Left renal pelvis (tissue), 4 donors: ENCODE data around the gene CLK4. TPM values are rescaled to one million over a fixed set of nuclear protein-coding genes. Genes with fewer than 3 reads are reported as not detected.
A peak's percentile ranks its signal among the peaks of the same experiment; 100 is the strongest.

Source experiments
- DNase-seq, 4 donors: peaks; one replicate each; pipeline ENCODE4 v3.0.0-alpha.2; 2013; ENCODE audit warnings: low read depth in 4 of 4, low spot score in 3 of 4
- polyA plus RNA-seq, 4 donors: library from polyadenylated mRNA; unstranded; fragments of 120-200 nt; gene quantifications; one replicate each; pipeline ENCODE4 v1.2.1, GENCODE V29; 2013; ENCODE audit not compliant: insufficient read length in 4 of 4

Gene CLK4
- polyA plus RNA-seq, 4 donors = 56.0 to 73.6 (median 67.3) TPM

DNA sequence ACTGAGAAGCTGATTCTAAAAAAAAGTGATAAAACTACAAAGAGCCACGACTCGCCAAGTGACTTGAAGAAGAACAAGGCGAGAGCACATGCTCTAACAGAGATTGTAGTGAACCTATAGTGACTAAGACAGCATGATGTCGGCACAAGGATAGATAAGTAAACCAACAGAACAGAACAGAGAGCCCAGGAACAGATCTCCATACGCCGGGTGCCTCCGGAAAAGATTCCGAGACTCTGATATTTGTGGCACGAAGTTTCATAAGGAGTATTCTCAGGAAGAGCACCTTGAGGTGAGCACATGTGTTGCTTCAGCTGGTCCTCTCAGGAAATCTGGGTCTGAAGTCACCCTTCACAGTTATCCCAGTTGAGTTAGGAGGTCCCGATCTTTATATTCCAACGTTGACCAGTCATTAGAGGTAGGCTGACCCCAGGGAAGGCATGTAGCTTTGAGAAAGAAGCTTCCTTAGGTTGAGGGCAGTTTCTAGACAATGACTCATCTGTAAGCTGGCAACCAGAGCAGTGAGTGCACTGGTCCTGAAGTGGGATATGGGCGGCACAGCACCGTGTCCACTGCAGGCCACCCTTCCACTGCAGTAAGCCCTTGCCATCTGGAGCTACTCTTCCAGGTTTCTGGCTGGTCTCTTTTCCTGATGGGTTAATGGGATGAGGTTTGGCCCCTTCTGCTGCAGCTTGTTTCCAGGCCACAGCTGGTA lies 13.6 kb upstream of the CLK4 start:
- no peak for DNase-seq

DNA sequence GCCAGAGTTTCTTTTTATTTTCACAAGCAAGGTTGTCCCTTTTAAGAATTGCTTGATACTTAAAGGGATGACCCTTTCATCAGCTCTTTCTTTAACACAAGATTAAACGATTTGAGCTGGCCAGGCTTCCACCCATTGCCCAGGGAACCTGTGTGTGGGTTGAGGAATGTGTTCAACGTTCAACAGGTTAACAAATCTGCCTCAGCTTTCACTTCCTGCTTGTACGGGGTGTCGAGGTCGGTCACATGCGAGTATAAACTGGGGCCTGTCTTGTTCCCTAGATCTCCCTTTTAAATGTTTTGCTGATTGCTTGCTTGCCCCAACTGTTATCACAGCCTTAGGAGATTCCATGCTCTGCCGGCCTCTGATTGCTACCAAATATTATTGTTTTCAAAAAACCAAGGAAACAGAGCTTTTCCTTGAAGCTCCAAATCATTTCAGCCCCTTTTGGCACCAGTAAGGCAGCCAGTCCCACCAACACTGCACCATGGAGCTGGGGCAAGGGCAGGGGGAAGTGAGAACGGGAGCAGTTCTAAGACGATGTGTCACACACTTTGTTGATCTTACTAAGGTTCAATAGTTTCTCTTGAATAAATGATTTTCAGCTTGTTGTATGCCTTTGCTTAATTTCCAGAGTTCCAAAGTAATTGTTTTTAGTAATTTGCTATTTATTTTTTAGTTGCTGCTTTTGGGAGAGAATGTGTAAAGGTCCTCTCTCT lies 10.7 kb upstream of the CLK4 start:
- no peak for DNase-seq

DNA sequence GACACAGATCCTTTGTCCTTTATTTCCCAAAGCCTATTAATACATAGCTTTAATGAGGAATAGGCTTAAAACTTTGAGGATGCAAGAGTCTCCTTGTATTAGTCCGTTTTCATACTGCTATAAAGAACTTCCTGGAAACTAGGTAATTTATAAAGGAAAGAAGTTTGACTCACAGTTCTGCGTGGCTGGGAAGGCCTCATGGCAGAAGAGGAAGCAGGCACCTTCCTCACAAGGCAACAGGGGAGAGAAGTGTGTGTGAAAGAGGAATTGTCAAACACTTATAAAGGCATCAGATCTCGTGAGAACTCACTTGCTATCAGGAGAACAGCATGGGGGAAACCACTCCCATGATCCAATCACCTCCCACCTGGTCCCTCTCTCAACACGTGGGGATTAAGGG lies 5.4 kb upstream of the CLK4 start:
- DNase-seq = no peak

DNA sequence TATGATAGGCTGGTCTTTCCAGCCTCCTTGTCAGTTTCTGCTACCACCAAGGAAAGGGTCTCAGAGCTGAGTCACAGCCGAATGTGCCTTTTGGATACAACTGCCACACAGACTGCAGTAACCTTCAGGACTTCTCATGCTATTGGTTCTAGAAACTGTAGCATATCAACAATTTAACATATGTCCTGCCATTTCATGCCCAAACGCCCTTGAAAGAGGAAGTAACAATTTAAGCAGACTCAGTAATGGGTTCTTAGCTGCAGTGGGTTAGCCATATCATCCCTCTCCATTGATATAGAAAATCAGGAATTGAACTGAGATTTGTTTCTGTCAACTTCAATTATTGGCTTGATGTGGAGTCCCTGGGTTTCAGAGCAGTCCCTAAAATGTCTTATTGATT lies 4.1 kb upstream of the CLK4 start:
- DNase-seq = no peak

DNA sequence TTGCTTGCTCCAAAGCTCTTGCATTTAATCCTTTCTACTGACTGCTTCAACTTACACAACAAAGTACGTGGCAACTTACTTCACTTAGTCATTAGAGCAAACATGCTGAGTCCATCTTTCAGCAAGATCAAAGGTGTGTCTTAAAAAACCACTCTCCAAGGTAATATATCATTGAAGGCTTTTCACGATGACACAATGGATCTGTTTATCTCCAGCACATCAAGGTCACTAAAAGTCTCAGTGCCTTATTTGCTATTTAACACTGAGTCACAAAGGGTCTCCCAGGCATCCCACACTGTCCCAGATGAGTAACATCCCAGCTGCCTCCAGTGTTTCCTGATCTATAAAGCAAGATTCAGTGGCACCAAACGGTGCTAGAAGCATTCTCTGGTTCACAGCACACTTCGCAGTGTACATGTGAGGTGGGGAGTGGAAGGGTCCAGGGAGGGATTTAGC lies 3.7 kb upstream of the CLK4 start:
- no peak for DNase-seq

DNA sequence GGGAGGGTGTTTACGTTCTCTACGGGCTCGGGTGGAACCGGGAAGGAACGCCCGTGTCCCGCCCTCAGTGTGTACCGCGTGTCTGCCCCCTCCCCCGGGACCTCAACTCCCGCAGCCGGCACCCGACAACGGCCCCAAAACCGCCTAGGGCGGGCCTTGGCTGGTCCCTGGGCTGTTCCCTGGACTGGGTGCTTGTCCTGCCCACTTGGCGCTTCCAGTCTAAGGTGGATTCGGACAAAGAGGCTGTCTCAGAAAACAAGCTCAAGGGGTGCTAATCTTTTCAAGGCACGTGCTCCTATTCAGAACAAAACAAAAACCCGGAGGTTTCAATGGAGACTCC lies 379 bp upstream of the CLK4 start:
- DNase-seq = peak in 1 of 4 donors; percentile 27

DNA sequence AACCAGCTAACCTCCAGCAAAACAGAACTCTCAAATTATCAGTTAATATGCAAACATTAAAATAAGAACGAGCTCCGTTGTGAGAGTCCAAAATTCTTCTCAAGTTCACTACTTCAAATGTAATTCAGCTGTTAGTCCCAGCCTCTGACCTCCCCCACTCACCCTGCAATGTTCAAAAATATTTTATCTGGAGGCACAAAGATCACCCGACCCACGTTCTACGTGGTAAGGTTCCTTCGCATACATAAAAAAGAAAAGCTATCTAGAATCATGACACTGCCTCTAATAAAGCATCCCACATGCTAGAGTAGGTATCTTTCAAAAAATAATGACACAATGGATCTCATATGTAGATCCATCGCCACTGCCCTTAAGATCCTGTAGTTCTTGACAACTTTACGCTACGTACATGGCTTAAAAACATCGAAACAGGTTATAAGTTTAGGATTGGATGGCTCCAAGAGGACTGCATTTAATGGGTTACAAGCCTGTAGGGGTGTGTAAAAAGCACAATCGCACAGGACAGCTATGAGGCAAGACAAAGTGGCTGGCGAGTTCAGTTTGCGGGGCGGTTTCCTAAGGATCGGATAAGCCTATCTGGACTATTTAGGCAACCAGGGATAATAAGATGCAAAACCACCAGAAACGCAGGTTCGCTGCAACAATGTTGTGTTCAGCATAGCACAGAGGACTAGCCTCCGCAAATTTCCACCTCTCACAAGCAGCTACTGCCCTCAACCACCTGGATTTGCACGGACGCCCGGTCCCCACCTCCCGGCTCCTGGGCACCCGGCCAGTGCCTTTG lies 969 bp downstream of the CLK4 start:
- DNase-seq = peak in 2 of 4 donors; percentile 24 to 61

DNA sequence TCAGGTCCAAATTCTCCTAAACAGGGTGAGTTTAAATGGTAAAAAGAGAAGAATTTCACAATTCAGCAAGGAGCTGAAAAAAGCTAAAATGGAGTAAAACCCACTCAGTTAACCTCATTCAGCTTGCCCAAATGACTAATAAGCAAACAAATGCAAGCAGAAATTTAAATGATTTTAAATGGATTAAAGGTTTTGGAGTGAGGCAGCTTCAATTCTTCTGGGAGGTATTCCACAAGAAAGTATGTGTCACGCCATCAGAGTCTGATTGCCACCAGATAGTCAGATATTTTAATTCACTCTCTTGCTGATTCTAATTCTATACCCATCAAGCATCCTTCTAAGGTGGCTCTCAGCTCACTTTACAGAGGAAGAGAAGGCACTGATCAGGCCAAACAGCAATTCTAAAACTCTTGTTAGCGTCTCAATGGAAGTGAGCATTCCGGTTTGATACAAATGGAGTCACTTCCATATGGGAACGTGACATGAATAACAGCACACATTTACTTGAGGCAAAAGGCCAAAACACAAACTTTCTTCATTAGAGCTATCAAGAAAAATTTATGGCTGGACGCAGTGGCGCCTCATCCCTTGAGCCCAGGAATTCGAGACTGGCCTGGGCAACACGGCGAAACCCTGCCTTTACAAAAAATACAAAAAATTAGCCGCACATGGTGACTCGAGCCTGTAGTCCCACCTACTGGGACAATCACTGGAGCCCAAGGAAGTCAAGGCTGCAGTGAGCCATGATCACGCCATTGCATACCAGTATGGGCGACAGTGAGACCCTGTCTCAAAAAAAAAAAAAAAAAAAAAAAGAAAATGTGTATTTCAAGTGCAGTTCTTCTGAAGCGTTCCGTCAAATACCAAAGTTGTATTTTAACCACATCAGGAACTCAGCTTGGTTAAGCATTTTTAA lies 2.0 kb downstream of the CLK4 start:
- peak in 1 of 4 donors; percentile 28 for DNase-seq

DNA sequence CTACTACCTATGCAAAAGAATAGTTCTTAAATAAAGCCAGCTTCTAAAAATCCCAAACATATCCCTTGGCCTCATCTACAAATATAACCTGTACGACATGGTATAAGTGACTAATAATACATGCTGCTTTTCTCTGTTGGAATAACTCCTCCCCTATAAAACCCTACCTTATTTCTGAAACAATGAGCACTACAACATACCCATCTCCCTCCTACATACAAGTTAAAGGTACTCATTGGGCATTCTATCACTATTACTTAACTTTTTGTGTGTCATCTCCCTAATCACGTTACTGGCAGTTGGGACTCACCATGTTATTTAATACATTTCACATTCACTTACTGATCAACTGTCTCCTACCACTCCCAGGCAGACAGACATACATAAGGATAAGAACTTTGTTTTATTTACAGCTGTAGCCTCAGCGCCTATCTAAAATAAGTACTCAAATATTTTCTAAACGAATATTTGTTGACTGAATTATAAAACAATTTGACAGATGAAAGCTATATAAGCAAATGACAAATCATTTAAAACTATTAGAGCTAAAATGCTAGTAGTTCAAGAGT lies 4.1 kb downstream of the CLK4 start:
- DNase-seq = no peak

DNA sequence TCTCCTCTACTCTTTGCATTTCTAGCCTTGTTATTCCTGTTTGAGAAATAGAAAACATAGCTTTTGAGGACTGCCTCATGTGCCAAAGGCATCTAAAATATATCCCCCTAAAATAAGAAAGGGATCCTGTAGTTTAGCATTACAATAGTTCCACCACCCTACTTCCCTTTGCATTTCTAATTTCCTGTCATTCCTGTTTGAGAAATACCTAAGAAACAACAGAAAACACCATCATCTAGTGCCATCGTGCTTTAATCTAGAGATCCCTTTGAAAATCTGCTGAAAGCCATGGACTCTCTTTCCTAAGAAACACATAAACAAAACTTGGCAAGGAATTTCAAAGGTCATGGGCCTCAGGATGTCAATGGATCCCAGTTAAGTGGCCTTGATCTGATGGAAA lies 7.5 kb downstream of the CLK4 start:
- DNase-seq = no peak

DNA sequence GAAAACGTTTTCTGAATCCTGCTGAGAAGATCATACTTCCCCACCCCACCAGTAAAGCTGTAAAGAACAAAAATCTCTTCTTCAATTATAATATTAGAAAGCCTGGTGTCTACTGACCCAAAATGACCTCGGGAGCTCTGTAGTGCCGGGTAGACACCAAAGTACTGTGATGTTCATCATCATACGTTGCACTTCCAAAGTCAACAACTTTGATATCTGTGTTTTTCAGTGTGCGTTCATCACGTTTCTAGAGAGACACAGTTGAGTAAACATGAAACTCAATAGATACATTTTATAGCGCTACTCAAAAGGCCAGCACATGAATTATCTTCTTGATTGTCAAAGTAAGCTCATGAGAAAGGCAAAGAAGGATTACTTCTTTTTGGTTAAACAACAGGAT lies 14.6 kb downstream of the CLK4 start:
- DNase-seq = no peak

DNA sequence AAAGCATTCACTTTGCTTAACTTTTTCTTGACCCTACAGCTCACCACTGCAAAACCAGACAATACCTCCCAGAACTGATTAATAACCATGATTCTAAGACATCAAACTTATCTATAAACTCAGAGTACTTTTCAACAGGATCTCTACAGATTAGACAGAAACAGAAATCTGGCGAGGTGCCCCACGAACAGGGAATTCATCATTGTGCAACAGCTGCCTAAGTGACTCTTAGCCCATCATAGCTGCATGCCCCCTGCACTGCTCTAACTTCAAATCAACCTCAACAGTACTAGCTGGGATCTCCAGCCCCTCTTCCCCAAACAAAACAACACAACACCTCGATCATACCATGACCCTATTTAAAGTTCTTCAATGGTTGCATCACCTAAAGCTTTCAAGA lies 20.6 kb downstream of the CLK4 start:
- no peak for DNase-seq

DNA sequence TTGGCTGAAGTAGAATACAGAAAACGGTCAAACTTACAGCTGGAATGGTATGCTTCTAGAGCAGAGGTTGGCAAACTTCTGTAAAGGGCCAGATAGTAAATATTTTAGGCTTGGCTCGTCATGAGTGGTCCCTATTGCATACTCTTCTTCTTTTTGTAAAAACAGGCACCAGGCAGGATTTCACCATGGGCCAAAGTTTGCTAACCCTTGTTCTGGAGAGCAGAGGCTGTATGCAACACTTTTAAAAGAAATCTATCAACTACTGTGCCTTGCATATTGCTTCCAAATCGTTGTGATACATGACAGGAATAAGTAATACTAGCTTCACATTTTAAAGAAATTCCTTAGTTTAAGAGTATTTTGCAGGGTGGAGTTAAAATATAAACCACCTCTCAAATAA lies 21.1 kb downstream of the CLK4 start:
- no peak for DNase-seq

DNA sequence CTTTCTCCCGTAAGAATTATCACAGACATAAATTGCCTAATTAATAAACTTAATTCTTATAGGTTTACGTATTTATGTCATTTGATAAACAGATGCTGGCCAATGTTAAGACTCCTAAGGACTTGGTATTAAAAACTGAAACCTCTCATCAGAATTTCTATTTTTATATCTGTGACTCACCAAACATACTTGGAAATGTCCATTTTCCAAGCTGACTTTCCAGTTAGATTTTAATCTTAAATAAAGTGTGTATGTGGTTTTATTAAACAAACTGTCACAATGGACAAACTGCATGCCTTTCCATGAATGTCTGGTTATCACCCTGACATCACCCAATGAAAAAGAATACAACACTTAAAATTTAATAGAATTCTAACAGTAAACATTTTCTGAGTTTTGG lies 24.1 kb downstream of the CLK4 start:
- DNase-seq = no peak

DNA sequence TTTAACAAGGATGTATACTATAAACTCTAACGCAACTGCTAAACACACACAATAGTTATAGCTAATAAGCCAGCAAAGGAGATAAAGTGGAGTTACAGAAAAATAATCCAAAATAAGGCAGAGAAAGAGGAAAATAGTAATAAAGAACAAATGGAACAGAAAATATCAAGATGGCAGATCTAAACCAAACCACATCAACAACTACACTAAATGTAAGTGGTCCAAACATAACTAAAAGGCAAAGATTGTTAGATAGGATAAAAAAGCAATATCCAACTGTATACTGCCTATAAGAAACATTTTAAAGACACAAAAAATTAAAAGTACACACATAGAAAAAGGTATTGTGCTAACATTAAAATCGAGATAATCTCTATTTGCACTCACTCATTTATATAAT lies 31.1 kb downstream of the CLK4 start:
- DNase-seq = no peak

DNA sequence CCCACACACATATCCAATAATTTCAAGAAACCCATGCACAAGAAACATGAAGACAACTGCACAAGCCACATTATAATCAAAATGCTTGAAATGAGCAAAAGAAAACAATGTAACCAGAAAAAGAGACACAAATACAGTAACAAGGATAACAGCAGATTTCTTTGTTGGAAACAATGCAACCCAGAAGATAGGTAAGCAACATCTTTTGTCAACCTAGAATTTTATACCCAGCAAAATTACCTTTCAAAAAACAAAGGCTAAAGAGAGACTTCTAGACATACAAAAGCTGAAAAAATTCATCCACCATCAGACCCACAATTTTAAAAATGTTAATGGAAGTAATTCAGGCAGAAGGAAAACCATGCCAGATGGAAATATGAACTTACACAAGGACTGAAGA lies 31.7 kb downstream of the CLK4 start:
- no peak for DNase-seq

DNA sequence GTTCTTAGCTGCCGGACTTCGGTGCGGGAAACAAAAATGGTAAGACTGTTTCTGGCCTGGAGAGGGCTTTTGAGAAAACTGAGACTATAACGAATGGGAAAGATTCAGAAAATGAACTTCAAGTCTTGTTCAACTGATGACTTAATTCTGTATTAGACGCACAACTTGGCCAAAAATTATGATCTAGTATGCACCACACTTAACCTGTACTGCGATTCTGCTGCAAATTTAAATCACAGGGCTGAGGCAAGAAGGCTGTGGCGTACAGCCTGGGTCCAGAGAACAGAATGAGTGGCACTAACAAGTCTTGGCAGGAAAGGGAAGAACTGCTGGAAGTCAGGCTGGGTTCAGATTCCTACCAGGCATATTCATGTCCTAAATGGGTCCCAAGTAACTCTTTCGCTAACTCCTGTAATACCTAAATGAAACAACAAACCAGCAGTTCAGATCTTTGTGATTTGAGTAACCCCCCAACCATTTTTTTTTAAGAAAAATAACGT lies 35.9 kb downstream of the CLK4 start:
- DNase-seq = no peak

DNA sequence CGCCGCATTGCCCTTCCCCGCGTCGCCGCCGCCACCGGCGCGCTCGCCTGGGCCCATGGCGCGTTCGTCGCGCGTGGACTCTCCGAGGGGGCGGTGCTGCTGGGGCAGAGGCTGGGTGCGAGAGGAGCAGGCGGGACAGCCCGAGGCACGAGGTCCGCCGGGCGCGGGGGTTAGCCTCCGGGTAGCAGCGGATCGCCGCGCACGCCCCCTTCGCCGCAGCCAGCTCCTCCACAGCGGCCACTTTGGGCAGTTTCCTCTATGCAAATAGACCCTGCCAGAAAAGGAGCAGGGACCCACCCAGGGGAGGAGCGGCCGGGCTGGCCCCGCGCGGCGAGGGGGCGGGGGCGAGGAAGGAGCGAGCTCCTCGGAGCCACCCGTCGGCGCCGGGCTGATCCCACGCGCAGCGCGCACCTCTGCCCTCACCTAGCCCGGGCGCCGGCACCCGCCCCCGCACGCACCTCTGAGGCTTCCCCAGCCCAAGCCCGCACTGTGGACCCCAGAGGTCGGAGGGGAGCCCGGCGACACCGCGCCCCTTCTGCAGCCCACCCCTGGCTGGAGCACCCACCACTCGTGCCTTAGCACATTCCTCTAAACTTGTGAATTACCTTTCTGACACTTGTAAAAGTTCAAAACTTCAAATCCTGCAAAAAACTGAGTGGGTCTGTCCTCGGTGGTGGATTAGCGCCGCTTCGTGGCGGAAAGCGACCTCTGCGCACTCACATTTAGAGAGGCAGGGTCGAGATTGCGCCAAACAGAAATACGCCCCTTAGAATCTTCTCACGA lies 36.5 kb downstream of the CLK4 start, which contains the start of gene COL23A1:
TSS of gene COL23A1 (minus strand) at position 253 of the 783 bp plus-strand sequence.
- DNase-seq = peak in 2 of 4 donors; percentile 55 to 67
